WTC11 (cell line): ENCODE measurements around the gene THAP3. TPM values are rescaled to one million over a fixed set of nuclear protein-coding genes. Genes with fewer than 3 reads are reported as not detected.

Experiments
- ATAC-seq: fragments of 200-7000 bp; cut with Tn5 transposase; 2 replicates; pipeline ENCODE4 v1.10.0; 2021; ENCODE audit warnings: mild to moderate bottlenecking, moderate library complexity
- CTCF ChIA-PET: fragments of 300-600 bp; sonication (Branson Sonifier 250); formaldehyde crosslinking; loops from one replicate; lab custom pipeline; 2021; ENCODE audit warnings: antibody characterized with exemption; lab: Charles Lee
- POLR2A ChIA-PET: fragments of 350-600 bp; sonication (Branson Sonifier 250); formaldehyde crosslinking; loops from one replicate; lab custom pipeline; 2021; ENCODE audit warnings: antibody characterized with exemption; lab: Charles Lee
- DNase-seq: peaks from one replicate; pipeline ENCODE4 v3.0.0; 2021; ENCODE audit warnings: low spot score
- H3K27ac Mint-ChIP-seq: 2 replicates; pipeline ENCODE4 v1.8.0; 2021; ENCODE audit warnings: mixed read lengths
- H3K27me3 Mint-ChIP-seq: 2 replicates; pipeline ENCODE4 v1.8.0; 2021; ENCODE audit warnings: low read depth, mild to moderate bottlenecking, moderate library complexity, mixed read lengths
- H3K36me3 Mint-ChIP-seq: 2 replicates; pipeline ENCODE4 v1.8.0; 2021; ENCODE audit warnings: mixed read lengths
- H3K4me1 Mint-ChIP-seq: 2 replicates; pipeline ENCODE4 v1.8.0; 2022; ENCODE audit warnings: mixed read lengths
- H3K4me3 Mint-ChIP-seq: 2 replicates; pipeline ENCODE4 v1.8.0; 2021; ENCODE audit warnings: mild to moderate bottlenecking, moderate library complexity, mixed read lengths
- H3K9me3 Mint-ChIP-seq: 2 replicates; pipeline ENCODE4 v1.8.0; 2021; ENCODE audit warnings: mixed read lengths
- E2F5 ChIP-seq: sonication (generic); formaldehyde crosslinking; IDR thresholded peaks from 2 replicates; pipeline ENCODE4 v1.8.1; 2022; ENCODE audit warnings: mild to moderate bottlenecking, moderate library complexity, missing genetic modification reagents
- ELF4 ChIP-seq: sonication (generic); formaldehyde crosslinking; IDR thresholded peaks from 2 replicates; pipeline ENCODE4 v1.8.1; 2022; ENCODE audit warnings: low read depth, mild to moderate bottlenecking, moderate library complexity, missing genetic modification reagents
- FOXP1 ChIP-seq: sonication (generic); formaldehyde crosslinking; IDR thresholded peaks from 2 replicates; pipeline ENCODE4 v1.8.0; 2022; ENCODE audit warnings: missing genetic modification reagents, mild to moderate bottlenecking, moderate library complexity, borderline replicate concordance
- GRHL2 ChIP-seq: fragments of 250-450 bp; sonication (Bioruptor Pico); IDR thresholded peaks from 2 replicates; pipeline ENCODE4 v1.8.0; 2022; ENCODE audit warnings: mild to moderate bottlenecking, moderate library complexity; ENCODE audit not compliant: insufficient replicate concordance, severe bottlenecking
- KAT7 ChIP-seq: sonication (generic); formaldehyde crosslinking; IDR thresholded peaks from 2 replicates; pipeline ENCODE4 v1.8.1; 2023; ENCODE audit warnings: missing genetic modification reagents, mild to moderate bottlenecking, borderline replicate concordance
- MYBL2 ChIP-seq: sonication (generic); formaldehyde crosslinking; IDR thresholded peaks from 2 replicates; pipeline ENCODE4 v1.8.1; 2023; ENCODE audit warnings: mild to moderate bottlenecking, moderate library complexity, missing genetic modification reagents
- NFATC4 ChIP-seq: fragments of 250-450 bp; sonication (Bioruptor Pico); IDR thresholded peaks from 2 replicates; pipeline ENCODE4 v1.9.0; 2021; ENCODE audit warnings: mild to moderate bottlenecking
- NR1H2 ChIP-seq: sonication (generic); formaldehyde crosslinking; IDR thresholded peaks from 2 replicates; pipeline ENCODE4 v1.9.0; 2021; ENCODE audit warnings: mild to moderate bottlenecking, moderate library complexity, missing genetic modification reagents
- OVOL2 ChIP-seq: fragments of 250-450 bp; sonication (Bioruptor Pico); IDR thresholded peaks from 2 replicates; pipeline ENCODE4 v1.9.0; 2021; ENCODE audit warnings: mild to moderate bottlenecking, borderline replicate concordance
- TEAD1 ChIP-seq: sonication (generic); formaldehyde crosslinking; IDR thresholded peaks from 2 replicates; pipeline ENCODE4 v1.8.0; 2022; ENCODE audit warnings: mild to moderate bottlenecking, missing genetic modification reagents
- TP53 ChIP-seq: sonication (generic); formaldehyde crosslinking; IDR thresholded peaks from 2 replicates; pipeline ENCODE4 v1.8.1; 2023; ENCODE audit warnings: mild to moderate bottlenecking, missing genetic modification reagents
- ZMAT4 ChIP-seq: fragments of 250-450 bp; sonication (Bioruptor Pico); IDR thresholded peaks from 2 replicates; pipeline ENCODE4 v1.9.0; 2021; ENCODE audit warnings: mild to moderate bottlenecking
- ZNF263 ChIP-seq: sonication (generic); formaldehyde crosslinking; IDR thresholded peaks from 2 replicates; pipeline ENCODE4 v1.8.1; 2022; ENCODE audit warnings: low read depth, mild to moderate bottlenecking, moderate library complexity, missing genetic modification reagents
- ZNF416 ChIP-seq: fragments of 250-450 bp; sonication (Bioruptor Pico); IDR thresholded peaks from 2 replicates; pipeline ENCODE4 v1.9.0; 2021; ENCODE audit warnings: mild to moderate bottlenecking, inconsistent platforms
- ZSCAN18 ChIP-seq: fragments of 250-450 bp; sonication (Bioruptor Pico); IDR thresholded peaks from 2 replicates; pipeline ENCODE4 v2.1.2; 2022; ENCODE audit warnings: mild to moderate bottlenecking, moderate library complexity
- total RNA-seq: library from RNA; stranded (reverse); gene quantifications from 3 replicates; pipeline ENCODE4 v1.2.3, GENCODE V29; 2021
- TF ChIP-seq, protein P1 (sequence below): fragments of 250-450 bp; sonication (Bioruptor Pico); IDR thresholded peaks from 2 replicates; pipeline ENCODE4 v1.8.0; 2021; ENCODE audit warnings: mild to moderate bottlenecking
- TF ChIP-seq, protein P2 (sequence below): sonication (generic); formaldehyde crosslinking; IDR thresholded peaks from 2 replicates; pipeline ENCODE4 v1.8.0; 2022; ENCODE audit warnings: missing genetic modification reagents
- TF ChIP-seq, protein P3 (sequence below): sonication (generic); formaldehyde crosslinking; conservative IDR thresholded peaks from 2 replicates; pipeline ENCODE4 v1.8.1; 2022; ENCODE audit warnings: mild to moderate bottlenecking, missing genetic modification reagents

Gene THAP3
- total RNA-seq, 1 experiment from 2014 or later, result 14.8 TPM

- ChIA-PET CTCF (interaction anchor here (1.3 kb wide), 1 partner anchor 37 kb away, joined by 3 read pairs; no protein-coding TSS in a partner anchor), POLR2A (no interaction called here)
- H3K4me3 Mint-ChIP-seq, result no peak overlapping the region
- DNase-seq (no peak), ATAC-seq (no peak)
- TF ChIP-seq ZSCAN18 (CRISPR knock-in tag) (no peak), ELF4 (CRISPR knock-in tag) (no peak), FOXP1 (no peak), NR1H2 (CRISPR knock-in tag) (no peak), ZNF416 (CRISPR knock-in tag) (no peak), MYBL2 (CRISPR knock-in tag) (no peak), OVOL2 (CRISPR knock-in tag) (no peak), GRHL2 (CRISPR knock-in tag) (no peak), TEAD1 (no peak), TP53 (no peak), ZNF263 (CRISPR knock-in tag) (no peak), E2F5 (CRISPR knock-in tag) (no peak), ZMAT4 (no peak), NFATC4 (CRISPR knock-in tag) (no peak), KAT7 (CRISPR knock-in tag) (no peak)
- TF ChIP-seq, protein P1, sequence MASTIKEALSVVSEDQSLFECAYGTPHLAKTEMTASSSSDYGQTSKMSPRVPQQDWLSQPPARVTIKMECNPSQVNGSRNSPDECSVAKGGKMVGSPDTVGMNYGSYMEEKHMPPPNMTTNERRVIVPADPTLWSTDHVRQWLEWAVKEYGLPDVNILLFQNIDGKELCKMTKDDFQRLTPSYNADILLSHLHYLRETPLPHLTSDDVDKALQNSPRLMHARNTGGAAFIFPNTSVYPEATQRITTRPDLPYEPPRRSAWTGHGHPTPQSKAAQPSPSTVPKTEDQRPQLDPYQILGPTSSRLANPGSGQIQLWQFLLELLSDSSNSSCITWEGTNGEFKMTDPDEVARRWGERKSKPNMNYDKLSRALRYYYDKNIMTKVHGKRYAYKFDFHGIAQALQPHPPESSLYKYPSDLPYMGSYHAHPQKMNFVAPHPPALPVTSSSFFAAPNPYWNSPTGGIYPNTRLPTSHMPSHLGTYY (CRISPR knock-in tag), result no peak
- TF ChIP-seq, protein P2, sequence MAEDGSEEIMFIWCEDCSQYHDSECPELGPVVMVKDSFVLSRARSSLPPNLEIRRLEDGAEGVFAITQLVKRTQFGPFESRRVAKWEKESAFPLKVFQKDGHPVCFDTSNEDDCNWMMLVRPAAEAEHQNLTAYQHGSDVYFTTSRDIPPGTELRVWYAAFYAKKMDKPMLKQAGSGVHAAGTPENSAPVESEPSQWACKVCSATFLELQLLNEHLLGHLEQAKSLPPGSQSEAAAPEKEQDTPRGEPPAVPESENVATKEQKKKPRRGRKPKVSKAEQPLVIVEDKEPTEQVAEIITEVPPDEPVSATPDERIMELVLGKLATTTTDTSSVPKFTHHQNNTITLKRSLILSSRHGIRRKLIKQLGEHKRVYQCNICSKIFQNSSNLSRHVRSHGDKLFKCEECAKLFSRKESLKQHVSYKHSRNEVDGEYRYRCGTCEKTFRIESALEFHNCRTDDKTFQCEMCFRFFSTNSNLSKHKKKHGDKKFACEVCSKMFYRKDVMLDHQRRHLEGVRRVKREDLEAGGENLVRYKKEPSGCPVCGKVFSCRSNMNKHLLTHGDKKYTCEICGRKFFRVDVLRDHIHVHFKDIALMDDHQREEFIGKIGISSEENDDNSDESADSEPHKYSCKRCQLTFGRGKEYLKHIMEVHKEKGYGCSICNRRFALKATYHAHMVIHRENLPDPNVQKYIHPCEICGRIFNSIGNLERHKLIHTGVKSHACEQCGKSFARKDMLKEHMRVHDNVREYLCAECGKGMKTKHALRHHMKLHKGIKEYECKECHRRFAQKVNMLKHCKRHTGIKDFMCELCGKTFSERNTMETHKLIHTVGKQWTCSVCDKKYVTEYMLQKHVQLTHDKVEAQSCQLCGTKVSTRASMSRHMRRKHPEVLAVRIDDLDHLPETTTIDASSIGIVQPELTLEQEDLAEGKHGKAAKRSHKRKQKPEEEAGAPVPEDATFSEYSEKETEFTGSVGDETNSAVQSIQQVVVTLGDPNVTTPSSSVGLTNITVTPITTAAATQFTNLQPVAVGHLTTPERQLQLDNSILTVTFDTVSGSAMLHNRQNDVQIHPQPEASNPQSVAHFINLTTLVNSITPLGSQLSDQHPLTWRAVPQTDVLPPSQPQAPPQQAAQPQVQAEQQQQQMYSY (CRISPR knock-in tag), result no peak
- TF ChIP-seq, protein P3, sequence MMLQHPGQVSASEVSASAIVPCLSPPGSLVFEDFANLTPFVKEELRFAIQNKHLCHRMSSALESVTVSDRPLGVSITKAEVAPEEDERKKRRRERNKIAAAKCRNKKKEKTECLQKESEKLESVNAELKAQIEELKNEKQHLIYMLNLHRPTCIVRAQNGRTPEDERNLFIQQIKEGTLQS (CRISPR knock-in tag), result no peak
- H3K27ac Mint-ChIP-seq, result no peak overlapping the region
- H3K36me3 Mint-ChIP-seq, result peaks cover 26% of the 10 kb centered on the region
- no peaks in the 10 kb centered on the region for H3K9me3 Mint-ChIP-seq
- no peaks in the 10 kb centered on the region; the same call in 1 of the 2 replicates for H3K27me3 Mint-ChIP-seq
- peaks cover 12% of the 10 kb centered on the region for H3K4me1 Mint-ChIP-seq
Observed at GRCh38 chr1:6596886-6597776, 27.5 kb upstream of the THAP3 start.
